Testis (tissue), 3 donors: Measurements from ENCODE around the gene KCNQ1. TPM values are rescaled to one million over a fixed set of nuclear protein-coding genes. Genes with fewer than 3 reads are reported as not detected.
A peak's percentile ranks its signal among the peaks of the same experiment; 100 is the strongest.

Experiments
- DNase-seq: peaks from one replicate; pipeline ENCODE4 v3.0.0-alpha.2; 2019
- H3K27ac ChIP-seq, 2 donors: fragments of 200-600 bp; sonication (generic); one replicate each; pipeline ENCODE4 v1.5.1; 2019
- H3K27me3 ChIP-seq: fragments of 200-600 bp; sonication (generic); one replicate; pipeline ENCODE4 v1.5.1; 2019
- H3K36me3 ChIP-seq: fragments of 200-600 bp; sonication (generic); one replicate; pipeline ENCODE4 v1.5.1; 2017; ENCODE audit warnings: low read depth; ENCODE audit errors: missing control alignments
- H3K4me1 ChIP-seq: fragments of 200-600 bp; sonication (generic); one replicate; pipeline ENCODE4 v1.5.1; 2019
- H3K4me3 ChIP-seq, 2 donors: fragments of 200-600 bp; sonication (generic); one replicate each; pipeline ENCODE4 v1.5.1; 2017 to 2019
- H3K9me3 ChIP-seq: fragments of 200-600 bp; sonication (generic); one replicate; pipeline ENCODE4 v1.5.1; 2017
- POLR2A ChIP-seq: fragments of 450-650 bp; IDR thresholded peaks from one replicate; pipeline ENCODE4 v1.6.1; 2017; ENCODE audit warnings: antibody characterized with exemption, mild to moderate bottlenecking, moderate library complexity
- WGBS, 2 donors: methylation state at CpG; one replicate each; pipeline ENCODE4 v1.1.5; 2018; 5-methylcytosine and 5-hydroxymethylcytosine counted together
- intact Hi-C: fragments of 100-400 bp; cut with DNase I; formaldehyde crosslinking; loops from one replicate; pipeline ENCODE4 v1.15.1; 2023; ENCODE audit warnings: low total_unique reads
- polyA plus RNA-seq: library from polyadenylated mRNA; stranded (reverse); fragments of 350-450 nt; fragmentation: Illumina TruSeq; extraction: RNeasy Lipid Tissue Mini Kit (QIAGEN cat#74804); gene quantifications from one replicate; pipeline ENCODE4 v1.2.3, GENCODE V29; 2014; ENCODE audit warnings: low read depth, low replicate concordance; ENCODE audit not compliant: insufficient read depth
- small RNA-seq, 2 donors: library from RNA; depleted of rRNA; stranded (forward); fragments of <200 nt; gene quantifications; one replicate each; pipeline ENCODE3, GENCODE V24; 2016
- total RNA-seq, 2 donors: library from RNA; depleted of rRNA; stranded (reverse); fragments of >200 nt; gene quantifications; one replicate each; pipeline ENCODE4 v1.2.3, GENCODE V29; 2016
- TF ChIP-seq, protein P1 (sequence below), 3 experiments: fragments of 450-650 bp in 2 of 3; fragments of 200-600 bp in 1 of 3; sonication (generic) in 1 of 3; IDR thresholded peaks; one replicate each; pipeline ENCODE4 v1.5.1; 2016 to 2019; ENCODE audit warnings: antibody characterized with exemption in 3 of 3, mild to moderate bottlenecking in 2 of 3, moderate library complexity in 1 of 3

The KCNQ1 gene
- total and polyA plus RNA-seq, 3 donors from 2014 or later = 6.0 to 24.2 (median 12.8) TPM

DNA sequence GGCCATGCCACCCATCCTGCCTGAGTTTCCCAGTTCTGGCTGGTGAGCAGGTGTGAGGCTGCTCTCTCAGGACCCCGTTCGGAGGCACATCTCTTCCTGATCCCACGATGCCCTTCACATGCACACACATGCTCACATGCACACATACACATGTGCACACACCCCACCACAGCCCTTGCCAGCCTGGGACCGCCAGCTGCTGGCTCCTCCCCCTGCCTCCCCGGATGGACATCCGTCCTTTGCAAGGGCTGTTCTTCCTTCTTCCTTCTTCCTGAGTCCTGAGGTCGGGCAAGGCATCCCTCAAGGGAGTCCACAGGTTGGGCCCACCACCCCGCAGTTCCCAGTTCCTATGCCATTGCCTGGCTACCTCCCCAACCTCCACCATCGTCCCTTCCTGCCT lies 451.2 kb downstream of the KCNQ1 start:
- Histone ChIP-seq H3K4me3 (no peak overlapping the region), H3K4me1 (peaks cover 13% of the 10 kb centered on the region), H3K9me3 (no peaks in the 10 kb centered on the region), H3K27me3 (no peaks in the 10 kb centered on the region), H3K36me3 (no peaks in the 10 kb centered on the region), H3K27ac (no peak overlapping the region)
- WGBS, 2 donors = 77 to 80% methylated on average over 9 of the region's 9 CpGs
- TF ChIP-seq, protein P1, sequence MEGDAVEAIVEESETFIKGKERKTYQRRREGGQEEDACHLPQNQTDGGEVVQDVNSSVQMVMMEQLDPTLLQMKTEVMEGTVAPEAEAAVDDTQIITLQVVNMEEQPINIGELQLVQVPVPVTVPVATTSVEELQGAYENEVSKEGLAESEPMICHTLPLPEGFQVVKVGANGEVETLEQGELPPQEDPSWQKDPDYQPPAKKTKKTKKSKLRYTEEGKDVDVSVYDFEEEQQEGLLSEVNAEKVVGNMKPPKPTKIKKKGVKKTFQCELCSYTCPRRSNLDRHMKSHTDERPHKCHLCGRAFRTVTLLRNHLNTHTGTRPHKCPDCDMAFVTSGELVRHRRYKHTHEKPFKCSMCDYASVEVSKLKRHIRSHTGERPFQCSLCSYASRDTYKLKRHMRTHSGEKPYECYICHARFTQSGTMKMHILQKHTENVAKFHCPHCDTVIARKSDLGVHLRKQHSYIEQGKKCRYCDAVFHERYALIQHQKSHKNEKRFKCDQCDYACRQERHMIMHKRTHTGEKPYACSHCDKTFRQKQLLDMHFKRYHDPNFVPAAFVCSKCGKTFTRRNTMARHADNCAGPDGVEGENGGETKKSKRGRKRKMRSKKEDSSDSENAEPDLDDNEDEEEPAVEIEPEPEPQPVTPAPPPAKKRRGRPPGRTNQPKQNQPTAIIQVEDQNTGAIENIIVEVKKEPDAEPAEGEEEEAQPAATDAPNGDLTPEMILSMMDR (IDR thresholded peaks at IDR 0.05) = no peak
- no peak for TF ChIP-seq POLR2A
- no peak for DNase-seq
- intact Hi-C loops = loop anchor here (10.0 kb wide), 1 partner anchor 471 kb away; no protein-coding TSS in a partner anchor

DNA sequence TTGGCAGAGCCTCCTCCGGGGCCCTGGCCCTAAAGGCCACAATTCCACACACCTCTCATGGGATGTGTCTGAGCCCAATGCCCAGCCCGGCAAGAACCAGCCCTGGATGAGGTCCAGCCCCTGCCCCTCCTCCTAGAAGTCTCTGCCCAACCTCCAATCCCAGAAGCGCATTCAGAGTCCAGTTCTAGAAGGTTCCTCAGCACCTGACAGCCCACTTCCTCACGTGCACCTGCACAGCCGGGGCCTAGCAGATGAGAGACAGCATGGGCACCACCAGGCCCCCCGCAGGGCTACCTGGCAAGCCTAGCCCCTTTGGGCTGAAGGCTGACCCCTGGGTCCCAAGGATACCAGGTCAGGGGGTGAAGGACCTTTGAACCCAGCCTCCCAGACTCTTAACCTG lies 452.2 kb downstream of the KCNQ1 start:
- H3K4me1 ChIP-seq = peaks cover 11% of the 10 kb centered on the region
- no peaks in the 10 kb centered on the region for H3K9me3 ChIP-seq
- WGBS, 2 donors = 96% methylated on average over 6 of the region's 6 CpGs; no CpG with 5 or more reads in 1 of the 2 donors
- DNase-seq = no peak
- H3K27me3 ChIP-seq = no peaks in the 10 kb centered on the region
- H3K4me3 ChIP-seq = no peak overlapping the region
- no peaks in the 10 kb centered on the region for H3K36me3 ChIP-seq
- intact Hi-C loops = loop anchor here (10.0 kb wide), 1 partner anchor 472 kb away; no protein-coding TSS in a partner anchor
- no peak overlapping the region for H3K27ac ChIP-seq
- no peak for TF ChIP-seq POLR2A
- TF ChIP-seq, protein P1 (IDR thresholded peaks at IDR 0.05) = no peak

DNA sequence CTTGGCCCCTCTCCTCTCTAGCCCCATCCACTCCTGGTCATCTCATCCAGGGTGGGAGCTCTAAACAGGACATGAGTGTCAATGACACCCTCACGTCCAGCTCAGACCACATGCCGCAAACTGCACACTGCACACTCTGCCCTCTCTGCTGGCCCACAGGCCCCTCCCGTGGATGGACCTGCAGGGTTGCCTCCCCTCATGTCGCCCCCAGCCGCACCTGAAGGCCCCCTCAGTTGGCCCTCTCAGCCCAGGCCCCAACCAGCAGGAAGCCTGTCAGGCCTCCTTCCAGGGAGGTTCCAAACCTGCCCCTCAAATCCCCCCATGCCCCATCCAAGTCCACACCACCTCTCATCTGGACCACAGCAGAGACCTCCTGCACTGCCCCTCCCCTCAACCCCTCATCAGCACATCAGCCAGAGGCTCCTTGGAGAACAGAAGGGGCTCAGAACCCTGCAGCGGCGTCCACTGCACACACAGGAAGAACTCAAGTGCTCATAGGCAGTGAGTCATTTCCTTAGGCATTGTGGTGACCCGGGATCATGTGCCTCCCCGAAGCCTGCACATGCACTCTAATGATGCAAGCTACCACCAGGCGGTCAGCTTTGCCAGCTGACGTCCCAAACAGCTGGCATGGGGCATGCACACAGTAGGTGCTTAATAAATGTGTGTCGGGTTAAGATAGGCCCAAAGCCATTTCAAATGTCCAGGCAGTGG lies 453.7 kb downstream of the KCNQ1 start:
- no peaks in the 10 kb centered on the region for H3K36me3 ChIP-seq
- DNase-seq = peak; percentile 47
- 60 to 77% methylated on average over 10 to 12 of the region's 12 CpGs for whole genome bisulfite sequencing, 2 donors
- no peak overlapping the region for H3K4me3 ChIP-seq
- H3K27me3 ChIP-seq = no peaks in the 10 kb centered on the region
- TF ChIP-seq, protein P1 (IDR thresholded peaks at IDR 0.05) = no peak
- TF ChIP-seq POLR2A = no peak
- H3K9me3 ChIP-seq = no peaks in the 10 kb centered on the region
- H3K4me1 ChIP-seq = peaks cover 16% of the 10 kb centered on the region
- peak overlapping the region in 1 of 2 donors; percentile 44 for H3K27ac ChIP-seq
- intact Hi-C loops = loop anchor here (10.0 kb wide), 1 partner anchor 474 kb away; no protein-coding TSS in a partner anchor

Small RNA genes within 50 kb of the gene (small RNA-seq; reads per million reads assigned to genes)
- gene AC013791.1 (0 reads per million in 2 donors), gene COX6CP18 (0 reads per million in 2 donors), gene RF01947 (0 reads per million in 2 donors), gene RF01948 (0 reads per million in 2 donors), gene RF01950 (0 reads per million in 2 donors)

Other genes starting within 250 kb of the KCNQ1 start
- gene ASCL2, start 174.4 kb upstream of the KCNQ1 start, total RNA-seq = 1 to 10 TPM; 4.8 to 5.8 TPM
- 1.3 TPM for gene ASCL2, start 174.4 kb upstream of the KCNQ1 start, polyA plus RNA-seq
- under 1 TPM; 0.12 to 0.47 TPM for gene C11orf21, start 143.1 kb upstream of the KCNQ1 start, total RNA-seq
- 0.88 TPM for gene C11orf21, start 143.1 kb upstream of the KCNQ1 start, polyA plus RNA-seq
- gene TSPAN32, start 143.0 kb upstream of the KCNQ1 start, total RNA-seq = 1 to 10 TPM; 1.0 to 1.1 TPM
- gene TSPAN32, start 143.0 kb upstream of the KCNQ1 start, polyA plus RNA-seq = 1.5 TPM
- 100 to 1,000 TPM; 541 to 829 TPM for gene CD81, start 67.7 kb upstream of the KCNQ1 start, total RNA-seq
- 665 TPM for gene CD81, start 67.7 kb upstream of the KCNQ1 start, polyA plus RNA-seq
- gene TSSC4, start 44.3 kb upstream of the KCNQ1 start, total RNA-seq = 10 to 100 TPM; 87.4 to 95.5 TPM
- gene TSSC4, start 44.3 kb upstream of the KCNQ1 start, polyA plus RNA-seq = 133 TPM
- 1 to 10 TPM in 1 of 2 donors, under 1 TPM in 1; 0.94 to 1.1 TPM for gene TRPM5, start 494 bp upstream of the KCNQ1 start, total RNA-seq
- 0.46 TPM for gene TRPM5, start 494 bp upstream of the KCNQ1 start, polyA plus RNA-seq